ENCODE measurements around the gene MRPL32.

- TF ChIP-seq EP300 (IDR thresholded peaks at IDR 0.05), result no peak
- TF ChIP-seq POLR2AphosphoS5 (IDR thresholded peaks at IDR 0.05), result no peak
- TF ChIP-seq, protein P1, sequence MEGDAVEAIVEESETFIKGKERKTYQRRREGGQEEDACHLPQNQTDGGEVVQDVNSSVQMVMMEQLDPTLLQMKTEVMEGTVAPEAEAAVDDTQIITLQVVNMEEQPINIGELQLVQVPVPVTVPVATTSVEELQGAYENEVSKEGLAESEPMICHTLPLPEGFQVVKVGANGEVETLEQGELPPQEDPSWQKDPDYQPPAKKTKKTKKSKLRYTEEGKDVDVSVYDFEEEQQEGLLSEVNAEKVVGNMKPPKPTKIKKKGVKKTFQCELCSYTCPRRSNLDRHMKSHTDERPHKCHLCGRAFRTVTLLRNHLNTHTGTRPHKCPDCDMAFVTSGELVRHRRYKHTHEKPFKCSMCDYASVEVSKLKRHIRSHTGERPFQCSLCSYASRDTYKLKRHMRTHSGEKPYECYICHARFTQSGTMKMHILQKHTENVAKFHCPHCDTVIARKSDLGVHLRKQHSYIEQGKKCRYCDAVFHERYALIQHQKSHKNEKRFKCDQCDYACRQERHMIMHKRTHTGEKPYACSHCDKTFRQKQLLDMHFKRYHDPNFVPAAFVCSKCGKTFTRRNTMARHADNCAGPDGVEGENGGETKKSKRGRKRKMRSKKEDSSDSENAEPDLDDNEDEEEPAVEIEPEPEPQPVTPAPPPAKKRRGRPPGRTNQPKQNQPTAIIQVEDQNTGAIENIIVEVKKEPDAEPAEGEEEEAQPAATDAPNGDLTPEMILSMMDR (IDR thresholded peaks at IDR 0.05), result no peak
- no peak for TF ChIP-seq POLR2A (IDR thresholded peaks at IDR 0.05)
Measured at GRCh38 chr7:42926204-42926603, 6.0 kb upstream of the MRPL32 start.
